GM12891 (cell line): ENCODE measurements around the gene B3GAT2.
A peak's percentile ranks its signal among the peaks of the same experiment; 100 is the strongest.

Experiments
- PAX5 ChIP-seq: IDR thresholded peaks from 2 replicates; pipeline ENCODE4 v1.6.1; 2011; ENCODE audit warnings: low read length, moderate library complexity, mild to moderate bottlenecking; ENCODE audit not compliant: insufficient read depth, severe bottlenecking
- POLR2A ChIP-seq: IDR thresholded peaks from 2 replicates; pipeline ENCODE4 v1.6.1; 2011; ENCODE audit warnings: low read depth, low read length, control low read depth
- POLR2AphosphoS5 ChIP-seq: IDR thresholded peaks from 2 replicates; pipeline ENCODE4 v1.6.1; 2011; ENCODE audit warnings: low read depth, low read length, control low read depth
- SPI1 ChIP-seq: IDR thresholded peaks from 2 replicates; pipeline ENCODE4 v1.6.1; 2011; ENCODE audit warnings: low read depth, low read length, control low read depth
- TAF1 ChIP-seq: IDR thresholded peaks from 2 replicates; pipeline ENCODE4 v1.6.1; 2011; ENCODE audit warnings: low read depth, low read length, control low read depth

DNA sequence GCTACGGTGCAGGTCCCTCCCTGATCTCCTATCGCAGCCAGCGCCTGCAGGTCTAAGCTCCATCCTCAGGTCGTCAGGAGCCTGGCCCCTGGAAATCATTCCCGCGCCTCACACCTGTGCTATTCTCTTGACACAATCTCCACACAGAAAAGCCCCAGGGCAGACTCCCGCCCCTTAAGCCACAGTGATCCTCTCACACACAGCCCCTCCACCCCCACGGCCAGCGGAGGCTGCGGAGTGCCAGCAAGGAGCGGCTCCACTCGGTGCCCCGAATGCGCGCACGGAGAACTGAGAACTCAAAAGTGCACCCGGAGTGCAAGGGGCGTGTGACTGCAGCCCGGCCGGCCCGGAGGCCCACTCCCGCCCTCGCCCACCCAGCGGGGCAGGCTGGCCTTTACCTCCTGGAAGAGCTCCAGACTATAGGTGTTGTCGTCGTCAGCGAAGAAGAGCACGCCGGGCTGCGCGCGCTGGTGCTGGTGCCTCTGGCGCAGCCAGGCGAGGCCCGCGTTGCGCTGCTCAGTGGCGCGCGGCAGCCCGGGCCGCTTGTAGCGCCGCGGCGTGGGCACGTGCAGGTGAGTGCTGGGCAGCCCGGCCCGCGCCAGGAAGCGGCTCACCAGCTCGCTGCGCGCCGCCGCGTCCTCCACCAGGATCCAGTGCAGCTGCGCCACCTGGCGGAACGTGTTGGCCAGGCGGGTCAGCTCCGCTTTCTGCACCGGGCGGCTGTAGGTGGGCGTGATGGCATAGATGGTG lies 1.2 kb downstream of the B3GAT2 start:
- TF ChIP-seq POLR2A (no peak), POLR2AphosphoS5 (no peak), PAX5 (peak; percentile 38), TAF1 (no peak), SPI1 (no peak)
